GM08714 (cell line): Measurements from ENCODE around the gene ZC2HC1B.

Experiments used
- H3K4me3 ChIP-seq: fragments of 200-500 bp; sonication (Bioruptor generic); 2 replicates; pipeline ENCODE4 v1.5.1; 2014; ENCODE audit warnings: mild to moderate bottlenecking, low read length, inconsistent platforms
- ZNF274 ChIP-seq: IDR thresholded peaks from 2 replicates; pipeline ENCODE4 v1.6.1; 2012; ENCODE audit warnings: mild to moderate bottlenecking, low read depth, low read length

Gene ZC2HC1B

GRCh38 chr6:143957679-143958274 is 93.5 kb downstream of the ZC2HC1B start:
- TF ChIP-seq ZNF274: no peak
- no peak overlapping the region for H3K4me3 ChIP-seq

GRCh38 chr6:143958839-143959399 is 94.6 kb downstream of the ZC2HC1B start:
- no peak overlapping the region for H3K4me3 ChIP-seq
- no peak for TF ChIP-seq ZNF274

- no peak overlapping the region for H3K4me3 ChIP-seq
- no peak for TF ChIP-seq ZNF274
These were observed 95.7 kb downstream of the ZC2HC1B start for GRCh38 chr6:143959927-143960326.

GRCh38 chr6:143961066-143961465 is 96.8 kb downstream of the ZC2HC1B start:
- H3K4me3 ChIP-seq: no peak overlapping the region
- TF ChIP-seq ZNF274: no peak

GRCh38 chr6:143961886-143962878 is 97.9 kb downstream of the ZC2HC1B start:
- no peak overlapping the region for H3K4me3 ChIP-seq
- TF ChIP-seq ZNF274: no peak

GRCh38 chr6:143963158-143963919 is 99.1 kb downstream of the ZC2HC1B start:
- no peak for TF ChIP-seq ZNF274
- no peak overlapping the region for H3K4me3 ChIP-seq

GRCh38 chr6:143964674-143965081 is 100.4 kb downstream of the ZC2HC1B start:
- H3K4me3 ChIP-seq: no peak overlapping the region
- no peak for TF ChIP-seq ZNF274

- H3K4me3 ChIP-seq: no peak overlapping the region
- no peak for TF ChIP-seq ZNF274
These were observed 101.4 kb downstream of the ZC2HC1B start for GRCh38 chr6:143965503-143966171.

GRCh38 chr6:143966312-143966711 is 102.0 kb downstream of the ZC2HC1B start:
- TF ChIP-seq ZNF274: no peak
- no peak overlapping the region for H3K4me3 ChIP-seq

GRCh38 chr6:143967706-143968376 is 103.6 kb downstream of the ZC2HC1B start:
- no peak overlapping the region for H3K4me3 ChIP-seq
- no peak for TF ChIP-seq ZNF274

- TF ChIP-seq ZNF274: no peak
- H3K4me3 ChIP-seq: no peak overlapping the region
These were observed 104.8 kb downstream of the ZC2HC1B start for GRCh38 chr6:143969077-143969476.

- no peak for TF ChIP-seq ZNF274
- H3K4me3 ChIP-seq: no peak overlapping the region
These were observed 106.4 kb downstream of the ZC2HC1B start for GRCh38 chr6:143970456-143971218.
